Measurements from ENCODE around the gene GOLGA5. TPM values are rescaled to one million over a fixed set of nuclear protein-coding genes. Genes with fewer than 3 reads are reported as not detected.
A peak's percentile ranks its signal among the peaks of the same experiment; 100 is the strongest.
"Not testable (repeated sequence)": the region's sequence is repeated elsewhere in the genome, so short reads cannot be mapped to it uniquely, and the experiment has no call there.

The GOLGA5 gene
- total RNA-seq, 1 experiment from 2014 or later: 23.5 TPM

DNA sequence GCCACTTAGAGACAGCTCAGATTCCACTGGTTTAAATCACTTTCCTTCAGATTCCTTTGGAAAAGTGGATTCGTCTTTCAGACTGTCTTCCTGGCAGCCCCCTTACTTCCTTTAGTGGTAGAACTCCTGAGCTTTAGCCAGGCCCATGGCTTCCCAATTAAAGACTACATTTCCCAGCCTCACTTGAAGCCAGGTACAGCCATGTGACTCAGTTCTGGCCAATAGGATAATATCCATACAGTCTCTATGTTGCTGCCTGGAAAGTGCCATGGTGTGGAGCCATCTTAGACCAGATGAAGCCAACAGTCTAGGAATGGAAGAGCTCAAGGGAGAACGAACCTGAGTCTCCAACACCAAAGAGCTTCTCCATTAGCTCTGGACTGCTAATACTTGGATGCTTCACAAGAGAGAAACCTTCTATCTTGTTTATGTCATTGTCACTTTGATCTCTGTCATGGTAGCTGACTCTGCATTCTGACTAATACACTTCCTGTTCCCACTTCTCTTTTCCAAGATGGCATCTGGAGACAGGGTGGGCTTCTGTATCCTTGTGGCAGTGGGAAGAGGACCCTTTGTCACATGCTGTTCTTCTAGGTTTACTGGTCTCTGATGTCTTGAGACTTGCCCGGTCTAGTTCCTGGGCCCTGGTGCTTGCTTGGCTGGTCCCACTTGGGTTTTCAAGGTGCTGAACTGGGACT lies 15.1 kb upstream of the GOLGA5 start:
- intact Hi-C loops (cut with micrococcal nuclease); POLR2A ChIA-PET (ENCODE audit: unreplicated experiment); H3K79me2 ChIP-seq (ENCODE audit: low read length); H3K27me3 ChIP-seq (ENCODE audit: low read length); H3K9ac ChIP-seq (ENCODE audit: low read length); H3K4me2 ChIP-seq (ENCODE audit: low read length); H3K4me3 ChIP-seq (ENCODE audit: low read length); DNase-seq; H3K9me3 ChIP-seq (ENCODE audit: low read length); H4K20me1 ChIP-seq (ENCODE audit: low read length); H3K9me2 ChIP-seq (replicated peaks; ENCODE audit: low read length); CTCF ChIA-PET; H2AFZ ChIP-seq (ENCODE audit: low read length); H3K27ac ChIP-seq (ENCODE audit: low read length); BruUV-seq (replicated peaks); H3F3A ChIP-seq (ENCODE audit: low read length, unreplicated experiment); H3K36me3 ChIP-seq (ENCODE audit: low read depth, low read length); ATAC-seq: not testable (repeated sequence)
- peaks cover 13% of the 10 kb centered on the region for H3K4me1 ChIP-seq (ENCODE audit: insufficient read depth, low read length)

DNA sequence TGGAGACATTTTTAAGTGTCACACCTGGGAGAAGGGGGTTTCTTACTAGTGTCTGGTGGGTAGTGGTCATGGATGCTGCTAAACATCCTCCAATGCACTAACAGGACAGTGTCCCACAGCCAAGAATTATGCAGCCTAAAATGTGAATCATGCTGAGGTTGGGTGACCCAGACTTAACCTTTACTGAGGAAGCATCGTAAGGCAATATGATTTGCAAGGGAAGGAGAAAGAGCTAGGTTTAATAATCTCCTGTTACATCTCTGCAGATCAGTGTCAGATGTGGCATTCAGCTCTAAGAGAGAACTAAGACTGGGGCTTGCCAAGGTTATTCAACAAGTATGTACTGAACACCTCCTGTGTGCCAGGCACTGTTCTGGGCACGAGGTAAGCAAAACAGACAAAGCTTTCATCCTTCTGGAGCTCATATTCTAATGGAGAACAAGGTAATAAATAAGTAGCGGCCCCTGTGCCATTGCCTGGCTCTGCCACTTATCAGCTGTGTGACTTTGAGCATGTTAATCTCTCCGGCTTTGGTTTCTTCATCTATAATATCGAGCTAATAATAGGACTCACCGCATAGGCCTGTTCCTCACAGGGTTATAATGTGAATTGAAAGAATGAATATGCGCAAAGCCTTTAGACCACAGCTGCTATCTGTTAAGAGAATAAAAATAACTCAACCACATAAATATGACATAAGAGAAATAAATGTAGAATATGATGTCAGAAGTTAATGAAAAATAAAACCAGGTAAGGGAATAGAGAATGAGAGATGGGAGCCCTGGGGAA lies 13.5 kb upstream of the GOLGA5 start:
- Histone ChIP-seq H3K79me2 (ENCODE audit: low read length) (no peaks in the 10 kb centered on the region), H3F3A (ENCODE audit: low read length, unreplicated experiment) (no peaks in the 10 kb centered on the region), H3K27ac (ENCODE audit: low read length) (no peak overlapping the region), H2AFZ (ENCODE audit: low read length) (no peak overlapping the region), H3K4me3 (ENCODE audit: low read length) (no peak overlapping the region), H3K27me3 (ENCODE audit: low read length) (no peaks in the 10 kb centered on the region), H3K36me3 (ENCODE audit: low read depth, low read length) (no peaks in the 10 kb centered on the region), H3K4me1 (ENCODE audit: insufficient read depth, low read length) (peaks cover 17% of the 10 kb centered on the region), H3K9ac (ENCODE audit: low read length) (no peak overlapping the region), H3K9me3 (ENCODE audit: low read length) (no peaks in the 10 kb centered on the region), H3K9me2 (replicated peaks; ENCODE audit: low read length) (no peaks in the 10 kb centered on the region), H3K4me2 (ENCODE audit: low read length) (no peak overlapping the region), H4K20me1 (ENCODE audit: low read length) (no peaks in the 10 kb centered on the region)
- intact Hi-C loops (cut with micrococcal nuclease): loop anchor here (10.0 kb wide), 1 partner anchor 176 kb away; no protein-coding TSS in a partner anchor
- peak; percentile 8; the same call in 1 of the 2 replicates for ATAC-seq
- CTCF ChIA-PET: interaction anchor here (0.7 kb wide), 1 partner anchor 8 kb away, joined by 5 read pairs; no protein-coding TSS in a partner anchor
- POLR2A ChIA-PET (ENCODE audit: unreplicated experiment): no interaction called here
- peak; percentile 46 for DNase-seq
- TF ChIP-seq, protein P1, sequence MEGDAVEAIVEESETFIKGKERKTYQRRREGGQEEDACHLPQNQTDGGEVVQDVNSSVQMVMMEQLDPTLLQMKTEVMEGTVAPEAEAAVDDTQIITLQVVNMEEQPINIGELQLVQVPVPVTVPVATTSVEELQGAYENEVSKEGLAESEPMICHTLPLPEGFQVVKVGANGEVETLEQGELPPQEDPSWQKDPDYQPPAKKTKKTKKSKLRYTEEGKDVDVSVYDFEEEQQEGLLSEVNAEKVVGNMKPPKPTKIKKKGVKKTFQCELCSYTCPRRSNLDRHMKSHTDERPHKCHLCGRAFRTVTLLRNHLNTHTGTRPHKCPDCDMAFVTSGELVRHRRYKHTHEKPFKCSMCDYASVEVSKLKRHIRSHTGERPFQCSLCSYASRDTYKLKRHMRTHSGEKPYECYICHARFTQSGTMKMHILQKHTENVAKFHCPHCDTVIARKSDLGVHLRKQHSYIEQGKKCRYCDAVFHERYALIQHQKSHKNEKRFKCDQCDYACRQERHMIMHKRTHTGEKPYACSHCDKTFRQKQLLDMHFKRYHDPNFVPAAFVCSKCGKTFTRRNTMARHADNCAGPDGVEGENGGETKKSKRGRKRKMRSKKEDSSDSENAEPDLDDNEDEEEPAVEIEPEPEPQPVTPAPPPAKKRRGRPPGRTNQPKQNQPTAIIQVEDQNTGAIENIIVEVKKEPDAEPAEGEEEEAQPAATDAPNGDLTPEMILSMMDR (conservative IDR thresholded peaks at IDR 0.05; ENCODE audit: low read depth, low read length): no peak
- TF ChIP-seq EZH2phosphoT487 (IDR thresholded peaks at IDR 0.05; ENCODE audit: borderline replicate concordance, low read length) (no peak), EZH2 (IDR thresholded peaks at IDR 0.05; ENCODE audit: low read length, unreplicated experiment) (no peak)
- BruUV-seq (replicated peaks): no TSS peak

DNA sequence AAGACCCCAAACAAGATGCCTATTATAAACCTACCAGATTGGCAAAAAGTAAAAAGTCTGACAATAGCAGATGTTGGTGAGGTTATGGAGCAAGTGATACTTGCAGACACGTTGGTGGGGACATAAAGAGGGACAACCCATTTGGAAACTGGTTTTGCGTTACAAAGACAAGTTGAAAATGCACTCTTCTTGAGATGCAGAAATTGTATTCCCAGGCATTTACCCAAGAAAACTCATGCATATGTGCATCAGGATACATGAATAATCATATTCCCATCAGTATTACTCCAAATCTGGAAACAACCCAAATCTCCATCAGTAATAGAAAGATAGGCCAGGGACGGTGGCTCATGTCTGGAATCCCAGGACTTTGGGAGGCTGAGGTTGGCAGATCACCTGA lies 12.8 kb upstream of the GOLGA5 start:
- Histone ChIP-seq H3F3A (ENCODE audit: low read length, unreplicated experiment) (no peaks in the 10 kb centered on the region), H3K9ac (ENCODE audit: low read length) (no peak overlapping the region), H3K79me2 (ENCODE audit: low read length) (no peaks in the 10 kb centered on the region), H3K27ac (ENCODE audit: low read length) (no peak overlapping the region), H3K36me3 (ENCODE audit: low read depth, low read length) (no peaks in the 10 kb centered on the region), H3K4me3 (ENCODE audit: low read length) (no peak overlapping the region), H3K4me1 (ENCODE audit: insufficient read depth, low read length) (peaks cover 25% of the 10 kb centered on the region), H3K9me3 (ENCODE audit: low read length) (no peaks in the 10 kb centered on the region; the same call in 1 of the 2 replicates), H3K4me2 (ENCODE audit: low read length) (no peak overlapping the region), H3K27me3 (ENCODE audit: low read length) (no peaks in the 10 kb centered on the region), H4K20me1 (ENCODE audit: low read length) (no peaks in the 10 kb centered on the region), H2AFZ (ENCODE audit: low read length) (no peak overlapping the region), H3K9me2 (replicated peaks; ENCODE audit: low read length) (no peaks in the 10 kb centered on the region)
- TF ChIP-seq, protein P1 (conservative IDR thresholded peaks at IDR 0.05; ENCODE audit: low read depth, low read length): no peak
- TF ChIP-seq EZH2 (IDR thresholded peaks at IDR 0.05; ENCODE audit: low read length, unreplicated experiment): no peak
- TF ChIP-seq EZH2phosphoT487 (IDR thresholded peaks at IDR 0.05; ENCODE audit: borderline replicate concordance, low read length): no peak
- no TSS peak for BruUV-seq (replicated peaks)
- intact Hi-C loops (cut with micrococcal nuclease): loop anchor here (10.0 kb wide), 1 partner anchor 177 kb away; no protein-coding TSS in a partner anchor
- ATAC-seq: no peak
- POLR2A ChIA-PET (ENCODE audit: unreplicated experiment): no interaction called here
- DNase-seq: no peak
- CTCF ChIA-PET: no interaction called here

Measured in PC-3 (cell line).